AG04450 (cell line): ENCODE data around the gene CYGB. TPM values are rescaled to one million over a fixed set of nuclear protein-coding genes. Genes with fewer than 3 reads are reported as not detected.

ENCODE experiments used
- CTCF ChIA-PET: fragments of 300-600, 350-600 bp; formaldehyde crosslinking; extraction: SDS; loops from one replicate; lab custom pipeline; 2022; ENCODE audit warnings: antibody characterized with exemption, inconsistent platforms; lab: Charles Lee
- POLR2A ChIA-PET: fragments of 350-600 bp; formaldehyde crosslinking; extraction: SDS; loops from one replicate; lab custom pipeline; 2021; ENCODE audit warnings: antibody characterized with exemption, inconsistent platforms; lab: Yijun Ruan, JAX
- DNase-seq: peaks from one replicate; pipeline ENCODE4 v3.0.0-alpha.2; 2011; ENCODE audit warnings: low read depth, low spot score
- H3K27ac ChIP-seq: one replicate; pipeline ENCODE4 v1.5.1; 2012; ENCODE audit warnings: low read depth, low read length, control low read depth
- H3K27me3 ChIP-seq: one replicate; pipeline ENCODE4 v1.6.0; 2012; ENCODE audit warnings: low read length; ENCODE audit not compliant: control insufficient read depth, insufficient read depth
- H3K4me3 ChIP-seq: 2 replicates; pipeline ENCODE4 v1.5.1; 2011; ENCODE audit warnings: mild to moderate bottlenecking, low read depth, low read length, control low read depth
- H3K9me3 ChIP-seq: 2 replicates; pipeline ENCODE4 v1.5.1; 2012; ENCODE audit warnings: low read length; ENCODE audit not compliant: control insufficient read depth, insufficient read depth
- CTCF ChIP-seq: IDR thresholded peaks from 2 replicates; pipeline ENCODE4 v1.5.1; 2011; ENCODE audit warnings: low read depth, low read length, control low read depth, inconsistent platforms
- polyA plus RNA-seq: library from polyadenylated mRNA; depleted of rRNA; stranded (reverse); fragments of >200 nt; gene quantifications from 2 replicates; pipeline ENCODE4 v1.2.3, GENCODE V29; 2011

CYGB gene
- polyA plus RNA-seq, 1 experiment = 7.4 TPM

- CTCF ChIA-PET = interaction anchor here (1.3 to 2.2 kb wide), 3 partner anchors 11 to 84 kb away, joined by 4 to 10 read pairs (median 5); partner anchors contain the start of gene AANAT
- POLR2A ChIA-PET = interaction anchor here (1.2 kb wide), 1 partner anchor 22 kb away, joined by 8 read pairs; no protein-coding TSS in a partner anchor
- Histone ChIP-seq H3K4me3 (no peak overlapping the region), H3K9me3 (no peaks in the 10 kb centered on the region), H3K27me3 (no peaks in the 10 kb centered on the region), H3K27ac (no peak overlapping the region)
- TF ChIP-seq CTCF = no peak
- DNase-seq = no peak
These were observed 14.2 kb upstream of the CYGB start for GRCh38 chr17:76551685-76552084.

- no peak for DNase-seq
- TF ChIP-seq CTCF = no peak
- ChIA-PET POLR2A (interaction anchor here (0.6 to 1.2 kb wide), 3 partner anchors 22 to 117 kb away, joined by 3 to 8 read pairs (median 3); no protein-coding TSS in a partner anchor), CTCF (interaction anchor here (1.3 to 2.2 kb wide), 3 partner anchors 10 to 83 kb away, joined by 4 to 10 read pairs (median 5); partner anchors contain the start of gene AANAT)
- Histone ChIP-seq H3K27ac (no peak overlapping the region), H3K4me3 (no peak overlapping the region), H3K9me3 (no peaks in the 10 kb centered on the region), H3K27me3 (no peaks in the 10 kb centered on the region)
These were observed 13.5 kb upstream of the CYGB start for GRCh38 chr17:76550712-76551615.

GRCh38 chr17:76549539-76549938 is 12.0 kb upstream of the CYGB start:
- ChIA-PET POLR2A (interaction anchor here (0.7 kb wide), 1 partner anchor 180 kb away, joined by 3 read pairs; no protein-coding TSS in a partner anchor), CTCF (interaction anchor here (1.3 to 1.6 kb wide), 2 partner anchors 10 to 27 kb away, joined by 5 to 8 read pairs; partner anchors contain the start of gene PRCD)

GRCh38 chr17:76549215-76549518 is 11.7 kb upstream of the CYGB start:
- POLR2A ChIA-PET = no interaction called here
- H3K4me3 ChIP-seq = no peak overlapping the region
- TF ChIP-seq CTCF = no peak
- CTCF ChIA-PET = interaction anchor here (1.3 to 1.6 kb wide), 2 partner anchors 9 to 27 kb away, joined by 5 to 8 read pairs; partner anchors contain the start of gene PRCD
- peaks cover 2% of the 10 kb centered on the region for H3K27me3 ChIP-seq
- no peak overlapping the region for H3K27ac ChIP-seq
- no peaks in the 10 kb centered on the region for H3K9me3 ChIP-seq
- DNase-seq = no peak

More at GRCh38 chr17:76549539-76549938, 12.0 kb upstream of the CYGB start:
- peaks cover 2% of the 10 kb centered on the region for H3K27me3 ChIP-seq
- no peak for TF ChIP-seq CTCF
- H3K9me3 ChIP-seq = no peaks in the 10 kb centered on the region
- no peak overlapping the region for H3K27ac ChIP-seq
- H3K4me3 ChIP-seq = no peak overlapping the region
- DNase-seq = no peak
